Ovary (tissue), 9 donors: Measurements from ENCODE around the gene SORCS2. TPM values are rescaled to one million over a fixed set of nuclear protein-coding genes. Genes with fewer than 3 reads are reported as not detected.

Experiments used
- DNase-seq, 5 donors: peaks; one replicate each; pipeline ENCODE4 v3.0.0-alpha.2; 2019 to 2020
- H3K27ac ChIP-seq, 2 donors: fragments of 200-600 bp; one replicate each; pipeline versions ENCODE4 v1.5.1 to v1.8.0; 2019 to 2022
- H3K27me3 ChIP-seq: fragments of 200-600 bp; one replicate; pipeline ENCODE4 v1.8.0; 2022
- H3K36me3 ChIP-seq: fragments of 200-600 bp; sonication (generic); one replicate; pipeline ENCODE4 v1.5.1; 2019
- H3K4me1 ChIP-seq: one replicate; pipeline ENCODE4 v1.8.1; 2013; ENCODE audit warnings: mild to moderate bottlenecking, moderate library complexity; ENCODE audit not compliant: insufficient read depth
- H3K4me3 ChIP-seq: fragments of 200-600 bp; sonication (generic); one replicate; pipeline ENCODE4 v1.5.1; 2017
- H3K9me3 ChIP-seq, 2 donors: fragments of 200-600 bp in 1 of 2; sonication (generic) in 1 of 2; one replicate each; pipeline versions ENCODE4 v1.5.1 to v1.8.1; 2013 to 2019; ENCODE audit warnings: mild to moderate bottlenecking in 1 of 2, moderate library complexity in 1 of 2
- EP300 ChIP-seq: sonication (generic); formaldehyde crosslinking; IDR thresholded peaks from one replicate; pipeline ENCODE4 v1.6.1; 2017; ENCODE audit warnings: antibody characterized with exemption
- POLR2A ChIP-seq: fragments of 450-650 bp; IDR thresholded peaks from one replicate; pipeline ENCODE4 v1.6.1; 2017; ENCODE audit warnings: antibody characterized with exemption, mild to moderate bottlenecking, moderate library complexity
- WGBS, 3 donors: extraction: QIAGEN DNeasy Blood & Tissue Kit in 1 of 3; methylation state at CpG; one replicate each; pipeline versions ENCODE4 v1.1.5 to v1.1.7; 2013 to 2017; 5-methylcytosine and 5-hydroxymethylcytosine counted together
- intact Hi-C, 4 donors: fragments of 100-400 bp; cut with DNase I; formaldehyde crosslinking; loops; one replicate each; pipeline versions ENCODE4 v1.11.0 to v1.15.1; 2022 to 2023
- polyA plus RNA-seq, 2 donors: library from polyadenylated mRNA; stranded (reverse); fragments of 200-250 nt in 1 of 2; fragments of 350-450 nt in 1 of 2; fragmentation: Illumina TruSeq in 1 of 2; extraction: RNeasy Lipid Tissue Mini Kit (QIAGEN cat#74804) in 1 of 2; gene quantifications; one replicate each; pipeline ENCODE4 v1.2.3, GENCODE V29; 2013 to 2014
- total RNA-seq, 7 donors: library from RNA; depleted of rRNA in 2 of 7; stranded (reverse); fragments of >200 nt in 2 of 7; fragmentation: NEBNext Ultra II Directional in 3 of 7; extraction: Animal tissue kit (Norgen Biotek cat#: 25700) in 3 of 7; gene quantifications; one replicate each; pipeline versions ENCODE4 v1.1.0 to v1.2.4, GENCODE V29; 2016 to 2023
- TF ChIP-seq, protein P1 (sequence below), 3 donors: fragments of 450-650 bp in 2 of 3; fragments of 200-600 bp in 1 of 3; IDR thresholded peaks; one replicate each; pipeline versions ENCODE4 v1.5.1 to v1.8.0; 2016 to 2022; ENCODE audit warnings: antibody characterized with exemption in 3 of 3, mild to moderate bottlenecking in 1 of 3
- donor health status: DM: no; HTN: no; CAD: no; lungs with moderate emphysema.
- donor health status: DM: no; HTN: no; CAD: no.
- donor health status: Bipolar disorder and iron deficiency.
- donor health status: DM: yes; HTN: yes; CAD: no.
- donor health status: DM: no; HTN: no; CAD: no.
- donor health status: DM: yes; HTN: yes; CAD: no.

Gene SORCS2
- total and polyA plus RNA-seq, 9 donors = 0.60 to 23.9 (median 7.1) TPM

DNA sequence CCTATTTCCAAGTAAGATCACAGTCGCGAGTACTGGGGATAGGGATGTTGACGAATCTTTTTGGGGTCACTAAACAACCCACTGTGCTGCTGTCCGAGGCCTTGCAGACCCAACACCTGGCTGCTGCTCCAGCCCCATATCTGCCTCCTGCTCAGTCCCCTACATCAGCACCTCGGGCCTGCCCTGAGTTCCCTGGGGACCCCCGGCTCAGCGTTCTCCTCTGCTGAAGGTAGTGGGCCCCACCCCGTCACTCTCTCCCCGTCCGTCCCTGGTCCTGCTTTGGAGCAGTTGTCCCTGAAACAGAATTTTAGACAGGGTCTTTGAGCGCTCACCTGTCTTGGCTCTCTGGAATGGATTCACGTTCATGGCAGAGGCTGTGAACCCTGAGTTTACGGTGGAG is 444.8 kb downstream of the SORCS2 start:
- no peak overlapping the region for H3K4me3 ChIP-seq
- intact Hi-C loops = no loop called here
- no peak overlapping the region for H3K27ac ChIP-seq
- no peaks in the 10 kb centered on the region for H3K27me3 ChIP-seq
- H3K36me3 ChIP-seq = no peaks in the 10 kb centered on the region
- WGBS, 3 donors = 92 to 97% (median 94%) methylated on average over 13 of the region's 13 CpGs
- no peaks in the 10 kb centered on the region for H3K9me3 ChIP-seq
- no peak for DNase-seq
- TF ChIP-seq, protein P1, sequence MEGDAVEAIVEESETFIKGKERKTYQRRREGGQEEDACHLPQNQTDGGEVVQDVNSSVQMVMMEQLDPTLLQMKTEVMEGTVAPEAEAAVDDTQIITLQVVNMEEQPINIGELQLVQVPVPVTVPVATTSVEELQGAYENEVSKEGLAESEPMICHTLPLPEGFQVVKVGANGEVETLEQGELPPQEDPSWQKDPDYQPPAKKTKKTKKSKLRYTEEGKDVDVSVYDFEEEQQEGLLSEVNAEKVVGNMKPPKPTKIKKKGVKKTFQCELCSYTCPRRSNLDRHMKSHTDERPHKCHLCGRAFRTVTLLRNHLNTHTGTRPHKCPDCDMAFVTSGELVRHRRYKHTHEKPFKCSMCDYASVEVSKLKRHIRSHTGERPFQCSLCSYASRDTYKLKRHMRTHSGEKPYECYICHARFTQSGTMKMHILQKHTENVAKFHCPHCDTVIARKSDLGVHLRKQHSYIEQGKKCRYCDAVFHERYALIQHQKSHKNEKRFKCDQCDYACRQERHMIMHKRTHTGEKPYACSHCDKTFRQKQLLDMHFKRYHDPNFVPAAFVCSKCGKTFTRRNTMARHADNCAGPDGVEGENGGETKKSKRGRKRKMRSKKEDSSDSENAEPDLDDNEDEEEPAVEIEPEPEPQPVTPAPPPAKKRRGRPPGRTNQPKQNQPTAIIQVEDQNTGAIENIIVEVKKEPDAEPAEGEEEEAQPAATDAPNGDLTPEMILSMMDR (IDR thresholded peaks at IDR 0.05) = no peak
- no peak for TF ChIP-seq POLR2A
- TF ChIP-seq EP300 = no peak
- no peaks in the 10 kb centered on the region for H3K4me1 ChIP-seq

- Histone ChIP-seq H3K27ac (no peak overlapping the region), H3K27me3 (no peaks in the 10 kb centered on the region), H3K4me3 (no peak overlapping the region), H3K36me3 (no peaks in the 10 kb centered on the region), H3K4me1 (no peaks in the 10 kb centered on the region), H3K9me3 (no peaks in the 10 kb centered on the region)
- TF ChIP-seq POLR2A (no peak), EP300 (no peak)
- TF ChIP-seq, protein P1 (IDR thresholded peaks at IDR 0.05) = no peak
- WGBS, 3 donors = 85 to 86% (median 86%) methylated on average over 11 of the region's 11 CpGs
- DNase-seq = no peak
- intact Hi-C loops = no loop called here
Measured at GRCh38 chr4:7637971-7638370, 445.6 kb downstream of the SORCS2 start.

DNA sequence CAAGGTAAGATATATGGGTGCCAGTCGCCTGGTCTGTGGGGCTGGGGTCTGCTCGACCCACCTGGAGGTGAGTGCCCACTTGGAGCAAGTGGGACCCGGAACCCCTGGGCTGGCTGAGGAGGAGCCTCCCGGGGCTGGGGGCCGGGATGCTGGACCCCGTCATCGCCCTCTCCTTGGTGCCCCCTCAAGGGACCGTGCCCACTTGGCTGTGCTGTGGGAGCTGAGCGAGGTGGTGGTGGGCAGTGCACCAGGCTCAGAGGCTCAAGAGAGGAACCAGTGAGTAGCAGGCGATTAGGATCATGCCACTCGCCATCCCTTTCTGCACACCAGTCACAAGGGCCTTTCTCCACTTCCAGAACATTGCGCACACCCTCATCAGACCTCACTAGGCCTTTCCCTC is 446.2 kb downstream of the SORCS2 start:
- WGBS, 3 donors = 95 to 97% (median 95%) methylated on average over 12 of the region's 12 CpGs
- no peaks in the 10 kb centered on the region for H3K9me3 ChIP-seq
- no peaks in the 10 kb centered on the region for H3K27me3 ChIP-seq
- no peak overlapping the region for H3K27ac ChIP-seq
- TF ChIP-seq EP300 (no peak), POLR2A (no peak)
- TF ChIP-seq, protein P1 (IDR thresholded peaks at IDR 0.05) = no peak
- DNase-seq = no peak
- H3K4me3 ChIP-seq = no peak overlapping the region
- H3K36me3 ChIP-seq = no peaks in the 10 kb centered on the region
- no peaks in the 10 kb centered on the region for H3K4me1 ChIP-seq
- intact Hi-C loops = no loop called here

DNA sequence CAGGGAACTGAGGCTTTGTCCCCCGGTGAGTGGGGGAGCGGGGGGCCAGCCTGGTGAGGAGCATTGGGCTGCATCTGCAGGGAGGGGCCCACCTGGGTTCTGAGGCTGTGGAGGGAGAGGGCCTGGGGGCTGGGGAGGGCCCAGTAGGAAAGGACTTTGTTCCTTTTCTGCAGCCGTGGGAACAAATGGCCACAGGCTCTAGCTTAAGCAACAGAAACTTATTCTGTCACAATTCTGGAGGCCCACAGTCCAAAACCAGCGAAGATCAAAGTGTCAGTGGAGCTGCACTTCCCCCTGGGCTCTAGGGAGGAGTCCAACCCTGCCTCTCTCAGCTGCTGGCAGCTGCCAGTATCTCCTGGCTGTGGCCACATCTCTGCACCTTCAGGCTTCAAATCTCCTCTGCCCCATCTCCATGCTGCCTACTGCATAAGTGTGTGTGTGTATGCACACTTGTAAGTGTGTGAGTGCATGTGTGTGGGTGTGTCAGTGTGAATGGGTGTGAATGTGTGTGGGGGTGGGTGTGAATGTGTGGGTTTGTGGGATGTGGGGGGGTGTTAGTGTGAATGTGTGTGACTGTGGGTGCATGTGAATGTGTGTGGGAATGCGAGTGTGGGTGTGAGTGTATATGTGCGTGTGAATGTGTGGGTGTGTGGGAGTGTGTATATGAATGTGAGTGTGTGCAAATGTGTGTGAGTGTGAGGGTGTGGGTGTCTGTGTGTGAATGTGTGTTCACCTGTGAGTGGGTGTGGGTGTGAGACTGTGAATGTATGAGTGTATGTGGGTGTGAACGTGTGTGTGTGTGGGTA is 446.8 kb downstream of the SORCS2 start:
- no peaks in the 10 kb centered on the region for H3K9me3 ChIP-seq
- no peak overlapping the region for H3K4me3 ChIP-seq
- TF ChIP-seq, protein P1 (IDR thresholded peaks at IDR 0.05) = no peak
- no peak for TF ChIP-seq POLR2A
- no peak for TF ChIP-seq EP300
- 88 to 92% (median 91%) methylated on average over 7 of the region's 7 CpGs for WGBS, 3 donors
- H3K27ac ChIP-seq = no peak overlapping the region
- no peak for DNase-seq
- no peaks in the 10 kb centered on the region for H3K4me1 ChIP-seq
- H3K27me3 ChIP-seq = no peaks in the 10 kb centered on the region
- H3K36me3 ChIP-seq = no peaks in the 10 kb centered on the region
- intact Hi-C loops = no loop called here
